ENCODE data around the gene POTEB3.
"Not testable (repeated sequence)": the region's sequence is repeated elsewhere in the genome, so short reads cannot be mapped to it uniquely, and the experiment has no call there.

POTEB3 gene

GRCh38 chr15:21440399-21440798, at the start of gene POTEB3:
Gene POTEB3, minus strand, starts transcription at chr15:21440499. Its CDS starts 488 bp downstream, at chr15:21440011.
- H3K27ac ChIP-seq (ENCODE audit: low read depth in 2 of 2, low read length in 2 of 2) = not testable (repeated sequence)

GRCh38 chr15:21453683-21454082, 13.4 kb upstream of the POTEB3 start:
- not testable (repeated sequence) for H3K4me1 ChIP-seq (ENCODE audit: control insufficient read depth in 2 of 2, insufficient read depth in 2 of 2, low read length in 2 of 2); H3K9ac ChIP-seq (ENCODE audit: low read depth in 1 of 2, low read length in 2 of 2); H3K36me3 ChIP-seq (ENCODE audit: control insufficient read depth in 2 of 2, insufficient read depth in 2 of 2, low read length in 2 of 2); H3K4me3 ChIP-seq (ENCODE audit: low read length in 2 of 2); H3K9me3 ChIP-seq (ENCODE audit: control insufficient read depth in 2 of 2, low read length in 2 of 2); H3K27me3 ChIP-seq (ENCODE audit: control insufficient read depth in 2 of 2, insufficient read depth in 2 of 2, low read length in 2 of 2); H3K27ac ChIP-seq (ENCODE audit: low read depth in 2 of 2, low read length in 2 of 2)

More at GRCh38 chr15:21440399-21440798, at the start of gene POTEB3:
- not testable (repeated sequence) for H3K9ac ChIP-seq (ENCODE audit: low read depth in 1 of 2, low read length in 2 of 2); H3K4me1 ChIP-seq (ENCODE audit: control insufficient read depth in 2 of 2, insufficient read depth in 2 of 2, low read length in 2 of 2); H3K9me3 ChIP-seq (ENCODE audit: control insufficient read depth in 2 of 2, low read length in 2 of 2); H3K36me3 ChIP-seq (ENCODE audit: control insufficient read depth in 2 of 2, insufficient read depth in 2 of 2, low read length in 2 of 2); H3K4me3 ChIP-seq (ENCODE audit: low read length in 2 of 2); H3K27me3 ChIP-seq (ENCODE audit: control insufficient read depth in 2 of 2, insufficient read depth in 2 of 2, low read length in 2 of 2)

GRCh38 chr15:21451920-21452563, 11.7 kb upstream of the POTEB3 start:
- not testable (repeated sequence) for H3K9ac ChIP-seq (ENCODE audit: low read depth in 1 of 2, low read length in 2 of 2); H3K27me3 ChIP-seq (ENCODE audit: control insufficient read depth in 2 of 2, insufficient read depth in 2 of 2, low read length in 2 of 2); H3K27ac ChIP-seq (ENCODE audit: low read depth in 2 of 2, low read length in 2 of 2); H3K4me3 ChIP-seq (ENCODE audit: low read length in 2 of 2); H3K4me1 ChIP-seq (ENCODE audit: control insufficient read depth in 2 of 2, insufficient read depth in 2 of 2, low read length in 2 of 2); H3K36me3 ChIP-seq (ENCODE audit: control insufficient read depth in 2 of 2, insufficient read depth in 2 of 2, low read length in 2 of 2); H3K9me3 ChIP-seq (ENCODE audit: control insufficient read depth in 2 of 2, low read length in 2 of 2)

- not testable (repeated sequence) for H3K4me3 ChIP-seq (ENCODE audit: low read length in 2 of 2); H3K36me3 ChIP-seq (ENCODE audit: control insufficient read depth in 2 of 2, insufficient read depth in 2 of 2, low read length in 2 of 2); H3K9ac ChIP-seq (ENCODE audit: low read depth in 1 of 2, low read length in 2 of 2); H3K27ac ChIP-seq (ENCODE audit: low read depth in 2 of 2, low read length in 2 of 2); H3K27me3 ChIP-seq (ENCODE audit: control insufficient read depth in 2 of 2, insufficient read depth in 2 of 2, low read length in 2 of 2); H3K9me3 ChIP-seq (ENCODE audit: control insufficient read depth in 2 of 2, low read length in 2 of 2); H3K4me1 ChIP-seq (ENCODE audit: control insufficient read depth in 2 of 2, insufficient read depth in 2 of 2, low read length in 2 of 2)
Measured at GRCh38 chr15:21451487-21451886, 11.2 kb upstream of the POTEB3 start.

- H3K27ac ChIP-seq (ENCODE audit: low read depth in 2 of 2, low read length in 2 of 2); H3K9me3 ChIP-seq (ENCODE audit: control insufficient read depth in 2 of 2, low read length in 2 of 2); H3K36me3 ChIP-seq (ENCODE audit: control insufficient read depth in 2 of 2, insufficient read depth in 2 of 2, low read length in 2 of 2); H3K4me3 ChIP-seq (ENCODE audit: low read length in 2 of 2); H3K9ac ChIP-seq (ENCODE audit: low read depth in 1 of 2, low read length in 2 of 2); H3K4me1 ChIP-seq (ENCODE audit: control insufficient read depth in 2 of 2, insufficient read depth in 2 of 2, low read length in 2 of 2); H3K27me3 ChIP-seq (ENCODE audit: control insufficient read depth in 2 of 2, insufficient read depth in 2 of 2, low read length in 2 of 2): not testable (repeated sequence)
Measured at GRCh38 chr15:21407366-21407765, 32.9 kb downstream of the POTEB3 start.

GRCh38 chr15:21401531-21401930, 38.8 kb downstream of the POTEB3 start:
- not testable (repeated sequence) for H3K4me1 ChIP-seq (ENCODE audit: control insufficient read depth in 2 of 2, insufficient read depth in 2 of 2, low read length in 2 of 2)

GRCh38 chr15:21399111-21399510, 41.2 kb downstream of the POTEB3 start:
- not testable (repeated sequence) for H3K36me3 ChIP-seq (ENCODE audit: control insufficient read depth in 2 of 2, insufficient read depth in 2 of 2, low read length in 2 of 2); H3K9me3 ChIP-seq (ENCODE audit: control insufficient read depth in 2 of 2, low read length in 2 of 2); H3K27me3 ChIP-seq (ENCODE audit: control insufficient read depth in 2 of 2, insufficient read depth in 2 of 2, low read length in 2 of 2); H3K4me1 ChIP-seq (ENCODE audit: control insufficient read depth in 2 of 2, insufficient read depth in 2 of 2, low read length in 2 of 2); H3K27ac ChIP-seq (ENCODE audit: low read depth in 2 of 2, low read length in 2 of 2); H3K9ac ChIP-seq (ENCODE audit: low read depth in 1 of 2, low read length in 2 of 2); H3K4me3 ChIP-seq (ENCODE audit: low read length in 2 of 2)

More at GRCh38 chr15:21401531-21401930, 38.8 kb downstream of the POTEB3 start:
- H3K9me3 ChIP-seq (ENCODE audit: control insufficient read depth in 2 of 2, low read length in 2 of 2); H3K9ac ChIP-seq (ENCODE audit: low read depth in 1 of 2, low read length in 2 of 2); H3K4me3 ChIP-seq (ENCODE audit: low read length in 2 of 2); H3K36me3 ChIP-seq (ENCODE audit: control insufficient read depth in 2 of 2, insufficient read depth in 2 of 2, low read length in 2 of 2); H3K27me3 ChIP-seq (ENCODE audit: control insufficient read depth in 2 of 2, insufficient read depth in 2 of 2, low read length in 2 of 2); H3K27ac ChIP-seq (ENCODE audit: low read depth in 2 of 2, low read length in 2 of 2): not testable (repeated sequence)

- H3K4me3 ChIP-seq (ENCODE audit: low read length in 2 of 2); H3K27ac ChIP-seq (ENCODE audit: low read depth in 2 of 2, low read length in 2 of 2); H3K36me3 ChIP-seq (ENCODE audit: control insufficient read depth in 2 of 2, insufficient read depth in 2 of 2, low read length in 2 of 2); H3K27me3 ChIP-seq (ENCODE audit: control insufficient read depth in 2 of 2, insufficient read depth in 2 of 2, low read length in 2 of 2); H3K4me1 ChIP-seq (ENCODE audit: control insufficient read depth in 2 of 2, insufficient read depth in 2 of 2, low read length in 2 of 2); H3K9ac ChIP-seq (ENCODE audit: low read depth in 1 of 2, low read length in 2 of 2); H3K9me3 ChIP-seq (ENCODE audit: control insufficient read depth in 2 of 2, low read length in 2 of 2): not testable (repeated sequence)
Measured at GRCh38 chr15:21398511-21398910, 41.8 kb downstream of the POTEB3 start.

GRCh38 chr15:21397656-21398055, 42.6 kb downstream of the POTEB3 start:
- not testable (repeated sequence) for H3K4me1 ChIP-seq (ENCODE audit: control insufficient read depth in 2 of 2, insufficient read depth in 2 of 2, low read length in 2 of 2); H3K9ac ChIP-seq (ENCODE audit: low read depth in 1 of 2, low read length in 2 of 2); H3K4me3 ChIP-seq (ENCODE audit: low read length in 2 of 2); H3K27ac ChIP-seq (ENCODE audit: low read depth in 2 of 2, low read length in 2 of 2); H3K9me3 ChIP-seq (ENCODE audit: control insufficient read depth in 2 of 2, low read length in 2 of 2); H3K27me3 ChIP-seq (ENCODE audit: control insufficient read depth in 2 of 2, insufficient read depth in 2 of 2, low read length in 2 of 2); H3K36me3 ChIP-seq (ENCODE audit: control insufficient read depth in 2 of 2, insufficient read depth in 2 of 2, low read length in 2 of 2)

- not testable (repeated sequence) for H3K9ac ChIP-seq (ENCODE audit: low read depth in 1 of 2, low read length in 2 of 2); H3K4me3 ChIP-seq (ENCODE audit: low read length in 2 of 2); H3K9me3 ChIP-seq (ENCODE audit: control insufficient read depth in 2 of 2, low read length in 2 of 2); H3K4me1 ChIP-seq (ENCODE audit: control insufficient read depth in 2 of 2, insufficient read depth in 2 of 2, low read length in 2 of 2); H3K36me3 ChIP-seq (ENCODE audit: control insufficient read depth in 2 of 2, insufficient read depth in 2 of 2, low read length in 2 of 2); H3K27me3 ChIP-seq (ENCODE audit: control insufficient read depth in 2 of 2, insufficient read depth in 2 of 2, low read length in 2 of 2); H3K27ac ChIP-seq (ENCODE audit: low read depth in 2 of 2, low read length in 2 of 2)
Measured at GRCh38 chr15:21397186-21397585, 43.1 kb downstream of the POTEB3 start.

- H3K27ac ChIP-seq (ENCODE audit: low read depth in 2 of 2, low read length in 2 of 2); H3K9me3 ChIP-seq (ENCODE audit: control insufficient read depth in 2 of 2, low read length in 2 of 2); H3K27me3 ChIP-seq (ENCODE audit: control insufficient read depth in 2 of 2, insufficient read depth in 2 of 2, low read length in 2 of 2); H3K9ac ChIP-seq (ENCODE audit: low read depth in 1 of 2, low read length in 2 of 2); H3K4me3 ChIP-seq (ENCODE audit: low read length in 2 of 2); H3K4me1 ChIP-seq (ENCODE audit: control insufficient read depth in 2 of 2, insufficient read depth in 2 of 2, low read length in 2 of 2); H3K36me3 ChIP-seq (ENCODE audit: control insufficient read depth in 2 of 2, insufficient read depth in 2 of 2, low read length in 2 of 2): not testable (repeated sequence)
Measured at GRCh38 chr15:21385961-21386360, 54.3 kb downstream of the POTEB3 start.
